C1 segment of cervical spinal cord (tissue), 14 donors: ENCODE measurements around the gene LAYN.
A peak's percentile ranks its signal among the peaks of the same experiment; 100 is the strongest.

Source experiments
- DNase-seq, 14 donors: peaks; one replicate each; lab custom pipeline; 2025; lab: John Stamatoyannopoulos, UW

The LAYN gene

GRCh38 chr11:111561791-111562325 lies 21.3 kb downstream of the LAYN start:
- DNase-seq = no peak

GRCh38 chr11:111562692-111563389 lies 22.3 kb downstream of the LAYN start:
- no peak for DNase-seq

GRCh38 chr11:111565114-111565720 lies 24.7 kb downstream of the LAYN start:
- peak in 9 of 14 donors; percentile 4 to 39 (median 20) for DNase-seq

GRCh38 chr11:111566324-111566723 lies 25.8 kb downstream of the LAYN start:
- no peak for DNase-seq

- no peak for DNase-seq
Measured at GRCh38 chr11:111569476-111569875, 29.0 kb downstream of the LAYN start.

- no peak for DNase-seq
Measured at GRCh38 chr11:111570796-111571195, 30.3 kb downstream of the LAYN start.

- no peak for DNase-seq
Measured at GRCh38 chr11:111571829-111572501, 31.4 kb downstream of the LAYN start.

GRCh38 chr11:111572581-111572980 lies 32.1 kb downstream of the LAYN start:
- DNase-seq = no peak

- no peak for DNase-seq
Measured at GRCh38 chr11:111573821-111574249, 33.3 kb downstream of the LAYN start.

- no peak for DNase-seq
Measured at GRCh38 chr11:111574373-111575225, 34.1 kb downstream of the LAYN start.

- no peak for DNase-seq
Measured at GRCh38 chr11:111575740-111576139, 35.2 kb downstream of the LAYN start.

- DNase-seq = no peak
Measured at GRCh38 chr11:111577821-111578220, 37.3 kb downstream of the LAYN start.

- DNase-seq = no peak
Measured at GRCh38 chr11:111581341-111581740, 40.8 kb downstream of the LAYN start.

GRCh38 chr11:111582163-111582562 lies 41.6 kb downstream of the LAYN start:
- DNase-seq = no peak

- no peak for DNase-seq
Measured at GRCh38 chr11:111582881-111583280, 42.4 kb downstream of the LAYN start.

- no peak for DNase-seq
Measured at GRCh38 chr11:111585371-111585770, 44.9 kb downstream of the LAYN start.

GRCh38 chr11:111586388-111586831 lies 45.9 kb downstream of the LAYN start:
- DNase-seq = peak in 1 of 14 donors; percentile 31

- DNase-seq = no peak
Measured at GRCh38 chr11:111589114-111589513, 48.6 kb downstream of the LAYN start.

- no peak for DNase-seq
Measured at GRCh38 chr11:111589886-111590499, 49.5 kb downstream of the LAYN start.

GRCh38 chr11:111591187-111591960 lies 50.9 kb downstream of the LAYN start:
- DNase-seq = no peak
